ENCODE results near the gene MICU1. TPM values are rescaled to one million over a fixed set of nuclear protein-coding genes. Genes with fewer than 3 reads are reported as not detected.

MICU1 gene
- total RNA-seq, 4 donors from 2014 or later, result 31.7 to 82.5 (median 37.1) TPM

- H3K36me3 ChIP-seq, result peaks cover 0 to 32% (median 0%) of the 10 kb centered on the region in 3 donors
- no peaks in the 10 kb centered on the region for H3K9me3 ChIP-seq
- TF ChIP-seq CTCF (IDR thresholded peaks at IDR 0.05) (no peak), POLR2A (IDR thresholded peaks at IDR 0.05) (no peak)
- no peaks in the 10 kb centered on the region for H3K4me1 ChIP-seq
- no peak for DNase-seq
- H3K27ac ChIP-seq, result no peak overlapping the region
- no peak overlapping the region for H3K4me3 ChIP-seq
- H3K27me3 ChIP-seq, result no peaks in the 10 kb centered on the region
Observed at GRCh38 chr10:72425133-72425532, 200.7 kb downstream of the MICU1 start.

DNA sequence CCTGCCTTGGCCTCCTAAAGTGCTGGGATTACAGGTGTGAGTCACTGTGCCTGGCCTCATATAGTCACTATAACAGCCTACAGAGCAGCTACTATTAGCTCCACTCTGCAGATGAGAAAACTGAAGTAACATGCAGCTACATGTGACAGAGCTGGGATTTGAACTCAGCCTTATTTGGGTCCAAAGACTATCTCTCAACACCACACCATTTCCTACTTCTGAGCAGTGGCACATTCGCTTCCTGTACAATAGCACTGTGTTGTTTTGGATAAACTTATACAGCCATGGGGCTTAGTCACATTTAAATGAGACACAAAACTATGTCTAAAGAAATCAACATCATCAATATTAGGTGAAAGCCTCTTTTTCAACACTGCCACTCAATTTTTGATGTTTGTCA is 201.3 kb downstream of the MICU1 start:
- TF ChIP-seq POLR2A (IDR thresholded peaks at IDR 0.05) (no peak), CTCF (IDR thresholded peaks at IDR 0.05) (no peak)
- Histone ChIP-seq H3K27ac (no peak overlapping the region), H3K36me3 (peaks cover 0 to 32% (median 0%) of the 10 kb centered on the region in 3 donors), H3K4me1 (no peaks in the 10 kb centered on the region), H3K9me3 (no peaks in the 10 kb centered on the region), H3K4me3 (no peak overlapping the region), H3K27me3 (no peaks in the 10 kb centered on the region)
- DNase-seq, result no peak

GRCh38 chr10:72423426-72423825 is 202.5 kb downstream of the MICU1 start:
- Histone ChIP-seq H3K4me1 (no peaks in the 10 kb centered on the region), H3K27ac (no peak overlapping the region), H3K27me3 (no peaks in the 10 kb centered on the region), H3K36me3 (peaks cover 0 to 32% (median 0%) of the 10 kb centered on the region in 3 donors), H3K4me3 (no peak overlapping the region), H3K9me3 (no peaks in the 10 kb centered on the region)
- no peak for DNase-seq
- TF ChIP-seq CTCF (IDR thresholded peaks at IDR 0.05) (no peak), POLR2A (IDR thresholded peaks at IDR 0.05) (no peak)

DNA sequence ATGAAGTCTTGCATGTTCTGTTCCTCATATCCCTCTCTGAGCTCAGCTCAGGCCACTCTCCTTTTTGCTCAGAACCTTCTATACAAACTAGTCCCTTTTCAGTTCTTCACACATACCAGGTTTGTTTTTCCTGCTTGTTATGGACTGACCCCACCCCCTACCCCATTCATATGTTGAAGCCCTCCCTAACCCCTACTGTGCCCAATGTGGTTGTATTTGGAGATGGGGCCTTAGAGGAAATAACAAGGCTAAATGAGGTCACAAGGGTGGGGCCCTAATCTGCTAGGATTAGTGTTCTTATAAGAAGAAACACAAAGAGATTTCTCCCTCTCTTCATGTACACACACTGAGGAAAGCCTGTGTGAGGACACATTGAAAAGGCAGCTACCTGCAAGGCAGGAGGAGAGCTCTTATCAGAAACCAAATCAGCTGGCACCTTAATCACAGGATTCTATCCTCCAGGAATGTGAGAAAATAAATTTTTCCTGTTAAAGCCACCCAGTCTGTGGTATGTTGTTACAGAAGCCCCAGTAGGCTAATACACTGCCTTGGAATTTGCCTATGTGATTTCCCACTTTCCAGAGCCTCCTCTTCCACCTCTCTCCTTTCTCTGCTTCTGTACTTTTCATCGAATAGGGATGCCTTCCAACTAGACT is 203.9 kb downstream of the MICU1 start:
- Histone ChIP-seq H3K9me3 (no peaks in the 10 kb centered on the region), H3K36me3 (peaks cover 0 to 32% (median 0%) of the 10 kb centered on the region in 3 donors), H3K4me1 (no peaks in the 10 kb centered on the region), H3K27me3 (no peaks in the 10 kb centered on the region), H3K4me3 (no peak overlapping the region), H3K27ac (no peak overlapping the region)
- no peak for DNase-seq
- no peak for TF ChIP-seq CTCF (IDR thresholded peaks at IDR 0.05)
- TF ChIP-seq POLR2A (IDR thresholded peaks at IDR 0.05), result no peak

GRCh38 chr10:72419241-72419640 is 206.6 kb downstream of the MICU1 start:
- no peak for TF ChIP-seq POLR2A (IDR thresholded peaks at IDR 0.05)
- H3K27me3 ChIP-seq, result no peaks in the 10 kb centered on the region

DNA sequence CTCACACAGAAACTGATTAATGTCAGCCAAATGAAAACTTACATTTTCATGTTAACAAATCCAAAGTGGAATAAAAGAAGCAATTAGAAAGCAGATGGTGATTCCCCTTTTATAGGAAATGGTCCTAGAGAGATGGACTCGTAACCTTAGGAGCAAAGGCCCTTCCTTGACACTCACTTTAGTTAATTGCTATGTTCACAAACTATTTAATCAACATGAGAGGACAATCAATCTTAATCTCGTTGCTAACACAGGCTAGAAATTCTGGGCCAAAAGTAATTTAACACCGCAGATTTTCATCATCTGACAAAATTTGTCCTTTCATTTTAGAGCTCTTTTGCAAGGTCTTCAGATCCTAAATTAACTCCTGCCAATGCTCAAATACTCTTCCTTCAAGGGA is 207.2 kb downstream of the MICU1 start:
- no peaks in the 10 kb centered on the region for H3K4me1 ChIP-seq
- no peak for DNase-seq
- H3K27ac ChIP-seq, result no peak overlapping the region
- TF ChIP-seq POLR2A (IDR thresholded peaks at IDR 0.05), result no peak
- TF ChIP-seq CTCF (IDR thresholded peaks at IDR 0.05), result no peak
- H3K4me3 ChIP-seq, result no peak overlapping the region
- no peaks in the 10 kb centered on the region for H3K27me3 ChIP-seq
- no peaks in the 10 kb centered on the region for H3K9me3 ChIP-seq
- peaks cover 0 to 32% (median 0%) of the 10 kb centered on the region in 3 donors for H3K36me3 ChIP-seq

More at GRCh38 chr10:72419241-72419640, 206.6 kb downstream of the MICU1 start:
- no peak for DNase-seq
- H3K4me1 ChIP-seq, result no peaks in the 10 kb centered on the region
- peaks cover 0 to 32% (median 0%) of the 10 kb centered on the region in 3 donors for H3K36me3 ChIP-seq
- H3K4me3 ChIP-seq, result no peak overlapping the region
- no peaks in the 10 kb centered on the region for H3K9me3 ChIP-seq
- H3K27ac ChIP-seq, result no peak overlapping the region
